NCI-H1105 treated with DMSO at 0.1 percent for 48 hours (cell line): ENCODE results near the gene ITIH2.
"Not testable (repeated sequence)": the region's sequence is repeated elsewhere in the genome, so short reads cannot be mapped to it uniquely, and the experiment has no call there.

ENCODE experiments used
- DNase-seq: peaks from one replicate; lab custom pipeline; 2025; lab: John Stamatoyannopoulos, UW

Gene ITIH2

GRCh38 chr10:7703140-7703539, at the start of gene ITIH2:
ITIH2 (plus strand) TSS chr10:7703316; CDS start chr10:7703435, 119 bp downstream.
- no peak for DNase-seq

- DNase-seq = not testable (repeated sequence)
These were observed 46.0 kb upstream of the ITIH2 start for GRCh38 chr10:7657079-7657478.

- DNase-seq = no peak
These were observed 45.6 kb upstream of the ITIH2 start for GRCh38 chr10:7657552-7657951.

- no peak for DNase-seq
These were observed 43.6 kb upstream of the ITIH2 start for GRCh38 chr10:7659560-7659959.

- no peak for DNase-seq
These were observed 40.6 kb upstream of the ITIH2 start for GRCh38 chr10:7662522-7662921.

GRCh38 chr10:7664707-7665106, 38.4 kb upstream of the ITIH2 start:
- DNase-seq = no peak

GRCh38 chr10:7665767-7666166, 37.3 kb upstream of the ITIH2 start:
- DNase-seq = no peak

GRCh38 chr10:7666253-7667023, 36.7 kb upstream of the ITIH2 start, which contains the start of gene ITIH5:
ITIH5 (minus strand) TSS chr10:7666966; CDS start chr10:7666892, 74 bp downstream.
- DNase-seq = no peak

GRCh38 chr10:7667262-7668141, 35.6 kb upstream of the ITIH2 start:
- DNase-seq = no peak

- no peak for DNase-seq
These were observed 33.0 kb upstream of the ITIH2 start for GRCh38 chr10:7670157-7670556.

GRCh38 chr10:7672341-7673134, 30.6 kb upstream of the ITIH2 start:
- DNase-seq = no peak

- DNase-seq = no peak
These were observed 23.9 kb upstream of the ITIH2 start for GRCh38 chr10:7679256-7679655.

- not testable (repeated sequence) for DNase-seq
These were observed 23.0 kb upstream of the ITIH2 start for GRCh38 chr10:7680078-7680477.

- peak; percentile 7 for DNase-seq
These were observed 16.6 kb upstream of the ITIH2 start for GRCh38 chr10:7686351-7687171.

- peak; percentile 74 for DNase-seq
These were observed 15.7 kb upstream of the ITIH2 start for GRCh38 chr10:7687228-7687907.

- DNase-seq = no peak
These were observed 13.5 kb upstream of the ITIH2 start for GRCh38 chr10:7689591-7689990.

- DNase-seq = not testable (repeated sequence)
These were observed 12.1 kb upstream of the ITIH2 start for GRCh38 chr10:7690885-7691597.

- not testable (repeated sequence) for DNase-seq
These were observed 10.7 kb upstream of the ITIH2 start for GRCh38 chr10:7692368-7692767.

GRCh38 chr10:7693194-7693593, 9.9 kb upstream of the ITIH2 start:
- not testable (repeated sequence) for DNase-seq

- no peak for DNase-seq
These were observed 6.6 kb upstream of the ITIH2 start for GRCh38 chr10:7696545-7696944.
